ENCODE results near the gene VPS26B. TPM values are rescaled to one million over a fixed set of nuclear protein-coding genes. Genes with fewer than 3 reads are reported as not detected.

Gene VPS26B
- total and polyA plus RNA-seq, 9 of the 15 experiments (the other 6 are each of a cell fraction or from before 2014, with no cell fraction given) = 3.5 to 43.3 (median 27.4) TPM

DNA sequence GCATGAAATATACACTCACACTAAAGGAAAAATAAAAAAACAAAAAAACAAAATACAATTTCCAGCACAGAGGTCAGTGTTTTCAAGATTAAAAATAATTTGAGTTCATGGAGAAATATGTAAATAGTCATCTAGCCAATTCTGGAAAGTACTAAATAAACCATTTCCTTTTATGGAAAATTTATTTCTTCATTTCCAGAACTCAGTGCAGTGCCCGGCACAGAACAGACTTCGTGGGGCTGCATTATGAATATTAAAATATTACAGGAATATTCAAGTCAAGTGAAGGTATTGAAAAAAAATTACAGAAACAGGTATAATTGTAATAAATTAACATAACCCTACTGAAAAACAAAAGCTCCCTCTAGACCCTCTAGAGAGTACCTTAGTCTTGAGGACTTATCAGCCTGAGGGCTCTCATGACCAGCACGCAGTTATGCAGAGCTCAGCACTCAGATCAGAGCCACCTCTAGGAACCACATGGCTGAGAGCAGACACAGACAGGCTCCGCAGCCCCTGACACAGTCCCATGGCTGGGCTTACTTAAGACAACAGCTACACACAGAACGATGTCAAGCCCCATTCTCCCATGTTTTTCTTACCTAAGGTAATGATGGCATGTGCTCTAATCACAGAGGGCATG lies 46.3 kb upstream of the VPS26B start:
- no peaks in the 10 kb centered on the region for H4K20me1 ChIP-seq (replicated peaks; ENCODE audit: control insufficient read depth, insufficient read depth, low read length)
- H3K4me1 ChIP-seq (replicated peaks in 1 of 2; ENCODE audit: control insufficient read depth in 2 of 2, insufficient read depth in 2 of 2, low read length in 2 of 2) = no peaks in the 10 kb centered on the region
- ChIA-PET POLR2A (interaction anchor here (1.0 kb wide), 1 partner anchor 9 kb away, joined by 4 read pairs; no protein-coding TSS in a partner anchor), CTCF (ENCODE audit: low intra/inter-chr PET ratio) (no interaction called here)
- in situ Hi-C loops (cut with MboI) (no loop called here), intact Hi-C loops (cut with micrococcal nuclease) (no loop called here)
- H3K27ac ChIP-seq (ENCODE audit: extremely low read depth, low read depth, low read length) = no peak overlapping the region
- 93% methylated on average over 5 of the region's 5 CpGs for WGBS (ENCODE audit: insufficient coverage, low coverage, missing lambda C conversion rate)
- no peak overlapping the region for H3K4me3 ChIP-seq
- H3K4me2 ChIP-seq (ENCODE audit: insufficient read depth, low read length) = no peak overlapping the region
- H2AFZ ChIP-seq (ENCODE audit: low read depth, low read length) = no peak overlapping the region
- H3K9me3 ChIP-seq (replicated peaks; ENCODE audit: control insufficient read depth, insufficient read depth, low read depth, low read length) = no peaks in the 10 kb centered on the region
- H3K9me1 ChIP-seq (ENCODE audit: control insufficient read depth, insufficient read depth, low read length) = no peaks in the 10 kb centered on the region
- H3K36me3 ChIP-seq (ENCODE audit: control insufficient read depth, insufficient read depth, low read length) = peaks cover 95% of the 10 kb centered on the region
- DNase-seq (ENCODE audit: extremely low read depth in 1 of 4, low spot score in 3 of 4) (no peak), FAIRE-seq (no peak), ATAC-seq (no peak; the same call in 2 of the 3 replicates)
- H3K9ac ChIP-seq (ENCODE audit: insufficient read depth in 1 of 2, low read depth in 2 of 2, low read length in 2 of 2) = no peak overlapping the region
- BruUV-seq (replicated peaks) = no TSS peak
- no peaks in the 10 kb centered on the region for H3K27me3 ChIP-seq (ENCODE audit: control insufficient read depth in 2 of 2, insufficient read depth in 2 of 2, low read length in 2 of 2)
- TF ChIP-seq HDGF (IDR thresholded peaks at IDR 0.05) (no peak), ZNF445 (CRISPR knock-in tag; IDR thresholded peaks at IDR 0.05; ENCODE audit: low read depth) (no peak), PTBP1 (IDR thresholded peaks at IDR 0.05; ENCODE audit: low read depth, low read length) (no peak), CAMTA2 (CRISPR knock-in tag; conservative IDR thresholded peaks at IDR 0.05) (no peak), BRCA1 (IDR thresholded peaks at IDR 0.05) (no peak), BRCA1 (CRISPR knock-in tag; IDR thresholded peaks at IDR 0.05) (no peak), JUN (IDR thresholded peaks at IDR 0.05; ENCODE audit: borderline replicate concordance, low read depth, low read length) (no peak), JUN (CRISPR knock-in tag; IDR thresholded peaks at IDR 0.05; ENCODE audit: borderline replicate concordance) (no peak)
- TF ChIP-seq, protein P1, sequence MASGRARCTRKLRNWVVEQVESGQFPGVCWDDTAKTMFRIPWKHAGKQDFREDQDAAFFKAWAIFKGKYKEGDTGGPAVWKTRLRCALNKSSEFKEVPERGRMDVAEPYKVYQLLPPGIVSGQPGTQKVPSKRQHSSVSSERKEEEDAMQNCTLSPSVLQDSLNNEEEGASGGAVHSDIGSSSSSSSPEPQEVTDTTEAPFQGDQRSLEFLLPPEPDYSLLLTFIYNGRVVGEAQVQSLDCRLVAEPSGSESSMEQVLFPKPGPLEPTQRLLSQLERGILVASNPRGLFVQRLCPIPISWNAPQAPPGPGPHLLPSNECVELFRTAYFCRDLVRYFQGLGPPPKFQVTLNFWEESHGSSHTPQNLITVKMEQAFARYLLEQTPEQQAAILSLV (tag; IDR thresholded peaks at IDR 0.05) = no peak
- TF ChIP-seq, protein P2, sequence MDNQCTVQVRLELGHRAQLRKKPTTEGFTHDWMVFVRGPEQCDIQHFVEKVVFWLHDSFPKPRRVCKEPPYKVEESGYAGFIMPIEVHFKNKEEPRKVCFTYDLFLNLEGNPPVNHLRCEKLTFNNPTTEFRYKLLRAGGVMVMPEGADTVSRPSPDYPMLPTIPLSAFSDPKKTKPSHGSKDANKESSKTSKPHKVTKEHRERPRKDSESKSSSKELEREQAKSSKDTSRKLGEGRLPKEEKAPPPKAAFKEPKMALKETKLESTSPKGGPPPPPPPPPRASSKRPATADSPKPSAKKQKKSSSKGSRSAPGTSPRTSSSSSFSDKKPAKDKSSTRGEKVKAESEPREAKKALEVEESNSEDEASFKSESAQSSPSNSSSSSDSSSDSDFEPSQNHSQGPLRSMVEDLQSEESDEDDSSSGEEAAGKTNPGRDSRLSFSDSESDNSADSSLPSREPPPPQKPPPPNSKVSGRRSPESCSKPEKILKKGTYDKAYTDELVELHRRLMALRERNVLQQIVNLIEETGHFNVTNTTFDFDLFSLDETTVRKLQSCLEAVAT (IDR thresholded peaks at IDR 0.05) = no peak
- no peaks in the 10 kb centered on the region for H3K79me2 ChIP-seq (ENCODE audit: control insufficient read depth, insufficient read depth, low read length)

All from K562 (cell line).